Gastroesophageal sphincter (tissue), 4 donors: ENCODE results near the gene KIF26B. TPM values are rescaled to one million over a fixed set of nuclear protein-coding genes. Genes with fewer than 3 reads are reported as not detected.

Experiments used
- ATAC-seq: fragments of 150-250 bp; one replicate; pipeline ENCODE4 v1.9.1; 2016; ENCODE audit warnings: mild to moderate bottlenecking, moderate library complexity
- H3K27ac ChIP-seq, 4 donors: fragments of 200-600 bp; sonication (generic) in 3 of 4; 1 replicate in 3 of 4; 2 replicates in 1 of 4; pipeline ENCODE4 v1.5.1; 2016 to 2019
- H3K27me3 ChIP-seq: fragments of 200-600 bp; sonication (generic); one replicate; pipeline ENCODE4 v1.5.1; 2019
- H3K36me3 ChIP-seq, 2 donors: fragments of 200-600 bp; sonication (generic); one replicate each; pipeline ENCODE4 v1.5.1; 2019; ENCODE audit warnings: control low read depth in 1 of 2
- H3K4me1 ChIP-seq, 3 donors: fragments of 200-600 bp; sonication (generic); 1 replicate in 2 of 3; 2 replicates in 1 of 3; pipeline ENCODE4 v1.5.1; 2016 to 2019; ENCODE audit warnings: control low read depth in 2 of 3
- H3K4me3 ChIP-seq, 2 donors: fragments of 200-600 bp; sonication (generic); one replicate each; pipeline ENCODE4 v1.5.1; 2019; ENCODE audit warnings: mild to moderate bottlenecking in 1 of 2, moderate library complexity in 1 of 2
- H3K9me3 ChIP-seq, 3 donors: fragments of 200-600 bp; sonication (generic); one replicate each; pipeline ENCODE4 v1.5.1; 2017 to 2019; ENCODE audit warnings: control low read depth in 2 of 3
- EP300 ChIP-seq: sonication (generic); formaldehyde crosslinking; IDR thresholded peaks from one replicate; pipeline ENCODE4 v1.6.1; 2017; ENCODE audit warnings: antibody characterized with exemption, mild to moderate bottlenecking
- POLR2A ChIP-seq, 2 donors: fragments of 450-650 bp; IDR thresholded peaks; one replicate each; pipeline ENCODE4 v1.6.1; 2017; ENCODE audit warnings: antibody characterized with exemption in 2 of 2, mild to moderate bottlenecking in 2 of 2, moderate library complexity in 1 of 2
- POLR2AphosphoS5 ChIP-seq: sonication (generic); formaldehyde crosslinking; IDR thresholded peaks from one replicate; pipeline ENCODE4 v1.6.1; 2017; ENCODE audit warnings: antibody characterized with exemption
- WGBS, 2 donors: methylation state at CpG; one replicate each; pipeline ENCODE4 v1.1.5; 2018; ENCODE audit warnings: low coverage in 1 of 2; 5-methylcytosine and 5-hydroxymethylcytosine counted together
- total RNA-seq, 4 donors: library from RNA; depleted of rRNA; stranded (reverse); fragments of >200 nt; gene quantifications; one replicate each; pipeline ENCODE4 v1.1.0, GENCODE V29; 2016
- TF ChIP-seq, protein P1 (sequence below), 4 experiments: fragments of 200-600 bp in 2 of 4; fragments of 450-650 bp in 2 of 4; sonication (generic) in 1 of 4; IDR thresholded peaks; one replicate each; pipeline ENCODE4 v1.5.1; 2017 to 2019; ENCODE audit warnings: antibody characterized with exemption in 4 of 4, mild to moderate bottlenecking in 2 of 4, moderate library complexity in 2 of 4

KIF26B gene
- total RNA-seq, 4 donors from 2014 or later, result 0.62 to 1.9 (median 0.97) TPM

DNA sequence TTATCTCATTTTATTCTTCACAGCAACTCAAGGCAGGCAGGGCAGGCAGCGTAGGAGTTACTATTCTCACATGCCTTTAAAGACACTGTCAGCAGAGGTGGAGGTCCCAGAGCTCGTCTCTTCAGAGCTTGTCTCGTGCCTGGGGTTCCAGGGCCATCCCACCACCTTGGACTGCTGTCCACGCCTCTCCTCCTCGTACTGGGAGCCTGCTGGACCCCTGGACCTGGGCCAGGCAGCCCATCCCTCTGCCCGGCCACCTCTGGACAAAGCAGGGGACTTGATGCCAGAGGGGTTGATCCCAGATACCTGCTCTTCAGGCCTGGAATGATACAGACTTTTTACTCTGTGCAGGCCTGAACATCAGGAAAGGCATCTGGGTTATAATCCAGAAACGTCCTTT is 546.8 kb downstream of the KIF26B start:
- no peak for ATAC-seq
- no peaks in the 10 kb centered on the region for H3K4me1 ChIP-seq
- H3K27ac ChIP-seq, result no peak overlapping the region
- TF ChIP-seq, protein P1, sequence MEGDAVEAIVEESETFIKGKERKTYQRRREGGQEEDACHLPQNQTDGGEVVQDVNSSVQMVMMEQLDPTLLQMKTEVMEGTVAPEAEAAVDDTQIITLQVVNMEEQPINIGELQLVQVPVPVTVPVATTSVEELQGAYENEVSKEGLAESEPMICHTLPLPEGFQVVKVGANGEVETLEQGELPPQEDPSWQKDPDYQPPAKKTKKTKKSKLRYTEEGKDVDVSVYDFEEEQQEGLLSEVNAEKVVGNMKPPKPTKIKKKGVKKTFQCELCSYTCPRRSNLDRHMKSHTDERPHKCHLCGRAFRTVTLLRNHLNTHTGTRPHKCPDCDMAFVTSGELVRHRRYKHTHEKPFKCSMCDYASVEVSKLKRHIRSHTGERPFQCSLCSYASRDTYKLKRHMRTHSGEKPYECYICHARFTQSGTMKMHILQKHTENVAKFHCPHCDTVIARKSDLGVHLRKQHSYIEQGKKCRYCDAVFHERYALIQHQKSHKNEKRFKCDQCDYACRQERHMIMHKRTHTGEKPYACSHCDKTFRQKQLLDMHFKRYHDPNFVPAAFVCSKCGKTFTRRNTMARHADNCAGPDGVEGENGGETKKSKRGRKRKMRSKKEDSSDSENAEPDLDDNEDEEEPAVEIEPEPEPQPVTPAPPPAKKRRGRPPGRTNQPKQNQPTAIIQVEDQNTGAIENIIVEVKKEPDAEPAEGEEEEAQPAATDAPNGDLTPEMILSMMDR (IDR thresholded peaks at IDR 0.05), result no peak
- TF ChIP-seq POLR2AphosphoS5 (no peak), EP300 (no peak), POLR2A (IDR thresholded peaks at IDR 0.05) (no peak)
- no peaks in the 10 kb centered on the region for H3K27me3 ChIP-seq
- no peak overlapping the region for H3K4me3 ChIP-seq
- H3K9me3 ChIP-seq, result no peaks in the 10 kb centered on the region
- WGBS, 2 donors, result 93% methylated on average over 2 of the region's 7 CpGs; no CpG with 5 or more reads in 1 of the 2 donors
- no peaks in the 10 kb centered on the region for H3K36me3 ChIP-seq

DNA sequence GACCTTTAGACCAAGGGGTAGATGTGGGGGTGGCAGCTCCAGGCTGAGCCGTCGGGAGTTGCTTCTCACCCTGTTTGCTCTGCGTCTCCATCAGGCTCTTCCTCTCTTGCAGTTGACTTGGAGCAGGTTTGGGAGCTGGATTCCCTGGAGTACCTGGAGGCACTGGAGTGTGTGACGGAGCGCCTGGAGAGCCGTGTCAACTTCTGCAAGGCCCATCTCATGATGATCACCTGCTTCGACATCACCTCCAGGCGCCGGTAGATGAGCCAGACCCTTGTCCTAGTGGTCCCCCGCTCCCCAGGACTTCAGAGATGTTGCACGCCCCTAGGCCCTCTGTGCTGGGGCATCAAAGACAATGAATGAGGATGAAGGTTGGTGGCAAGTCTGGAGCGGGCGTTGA is 547.6 kb downstream of the KIF26B start:
- H3K36me3 ChIP-seq, result no peaks in the 10 kb centered on the region
- no peak overlapping the region for H3K27ac ChIP-seq
- TF ChIP-seq EP300, result no peak
- no peak for TF ChIP-seq POLR2AphosphoS5
- TF ChIP-seq POLR2A (IDR thresholded peaks at IDR 0.05), result no peak
- TF ChIP-seq, protein P1 (IDR thresholded peaks at IDR 0.05), result no peak
- no peaks in the 10 kb centered on the region for H3K9me3 ChIP-seq
- H3K4me1 ChIP-seq, result no peaks in the 10 kb centered on the region
- H3K27me3 ChIP-seq, result no peaks in the 10 kb centered on the region
- no peak for ATAC-seq
- 100% methylated on average over 1 of the region's 13 CpGs; no CpG with 5 or more reads in 1 of the 2 donors for WGBS, 2 donors
- H3K4me3 ChIP-seq, result no peak overlapping the region

DNA sequence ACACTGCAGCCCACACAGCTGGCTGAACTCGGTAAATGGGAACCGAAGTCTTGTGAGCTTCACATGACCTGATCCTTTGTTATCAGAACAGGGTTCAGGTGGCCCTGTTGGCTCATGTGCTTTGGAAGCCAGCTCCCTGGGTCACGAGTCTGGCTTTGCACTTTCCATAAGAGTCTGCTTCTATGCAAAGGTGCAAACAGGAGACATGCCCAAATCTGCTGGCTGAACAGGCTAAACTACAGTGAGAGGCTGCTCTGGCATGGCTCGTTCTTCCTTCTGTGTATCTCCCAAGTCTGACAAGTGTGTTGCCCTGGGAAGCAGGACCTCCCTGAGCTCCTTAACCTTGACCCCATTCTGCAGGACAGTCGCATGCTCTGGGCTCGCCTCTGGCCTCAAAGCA is 549.6 kb downstream of the KIF26B start:
- TF ChIP-seq POLR2AphosphoS5, result no peak
- TF ChIP-seq, protein P1 (IDR thresholded peaks at IDR 0.05), result no peak
- no peak for TF ChIP-seq EP300
- no peak for TF ChIP-seq POLR2A (IDR thresholded peaks at IDR 0.05)
- 93 to 100% methylated on average over 1 to 2 of the region's 6 CpGs for WGBS, 2 donors
- H3K4me3 ChIP-seq, result no peak overlapping the region
- H3K4me1 ChIP-seq, result no peaks in the 10 kb centered on the region
- no peak for ATAC-seq
- H3K9me3 ChIP-seq, result no peaks in the 10 kb centered on the region
- H3K27ac ChIP-seq, result no peak overlapping the region
- no peaks in the 10 kb centered on the region for H3K36me3 ChIP-seq
- no peaks in the 10 kb centered on the region for H3K27me3 ChIP-seq

GRCh38 chr1:245704765-245705164 is 550.0 kb downstream of the KIF26B start:
- Histone ChIP-seq H3K27ac (no peak overlapping the region), H3K27me3 (no peaks in the 10 kb centered on the region), H3K36me3 (no peaks in the 10 kb centered on the region), H3K4me1 (no peaks in the 10 kb centered on the region), H3K9me3 (no peaks in the 10 kb centered on the region), H3K4me3 (no peak overlapping the region)
- no peak for ATAC-seq
- no peak for TF ChIP-seq POLR2A (IDR thresholded peaks at IDR 0.05)
- no peak for TF ChIP-seq POLR2AphosphoS5
- TF ChIP-seq EP300, result no peak
- WGBS, 2 donors, result 60 to 81% methylated on average over 1 to 3 of the region's 7 CpGs

DNA sequence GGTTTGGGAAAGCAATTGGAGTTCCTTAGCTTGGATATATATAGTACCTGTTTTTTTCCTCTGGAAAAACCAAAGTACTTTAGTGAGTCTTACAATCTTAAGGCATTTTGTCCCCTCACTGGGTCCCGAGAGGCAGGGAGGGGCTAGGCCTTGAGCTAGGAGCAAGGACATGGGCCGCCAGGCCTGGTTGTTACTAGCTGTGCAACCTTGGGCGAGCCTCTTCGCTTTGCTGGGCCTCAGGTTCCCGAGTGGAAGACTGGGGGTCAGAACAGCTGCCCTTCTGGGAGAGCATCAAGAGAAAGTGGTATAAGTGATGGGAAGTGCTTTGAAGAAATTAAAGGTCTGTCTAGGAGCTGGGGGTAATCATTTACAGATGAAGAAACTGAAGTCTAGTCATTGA is 553.2 kb downstream of the KIF26B start:
- TF ChIP-seq POLR2AphosphoS5, result no peak
- no peak for TF ChIP-seq POLR2A (IDR thresholded peaks at IDR 0.05)
- TF ChIP-seq, protein P1 (IDR thresholded peaks at IDR 0.05), result no peak
- TF ChIP-seq EP300, result no peak
- WGBS, 2 donors, result 84 to 100% methylated on average over 4 of the region's 5 CpGs
- no peak overlapping the region for H3K4me3 ChIP-seq
- no peaks in the 10 kb centered on the region for H3K27me3 ChIP-seq
- no peak overlapping the region for H3K27ac ChIP-seq
- no peaks in the 10 kb centered on the region for H3K4me1 ChIP-seq
- ATAC-seq, result no peak
- H3K9me3 ChIP-seq, result no peaks in the 10 kb centered on the region
- H3K36me3 ChIP-seq, result no peaks in the 10 kb centered on the region
